GM13976 (cell line): ENCODE data around the gene TCN1.

ENCODE experiments used
- DNase-seq: peaks from one replicate; pipeline ENCODE4 v3.0.0; 2012; ENCODE audit warnings: low spot score
- in situ Hi-C: fragments of 300-500 bp; cut with MboI; formaldehyde crosslinking; loops from one replicate; pipeline ENCODE4 v1.12.0; 2022; ENCODE audit warnings: low sequenced_read_pairs, mixed read lengths, inconsistent platforms; ENCODE audit not compliant: unreplicated experiment
- TF ChIP-seq, protein P1 (sequence below): IDR thresholded peaks from 2 replicates; pipeline ENCODE4 v1.5.1; 2012; ENCODE audit warnings: borderline replicate concordance, mild to moderate bottlenecking; ENCODE audit not compliant: insufficient read depth; ENCODE audit errors: extremely low read depth, missing control alignments, control extremely low read depth

The TCN1 gene

GRCh38 chr11:59847626-59848025 lies 18.7 kb downstream of the TCN1 start:
- in situ Hi-C loops = no loop called here
- DNase-seq = no peak
- TF ChIP-seq, protein P1, sequence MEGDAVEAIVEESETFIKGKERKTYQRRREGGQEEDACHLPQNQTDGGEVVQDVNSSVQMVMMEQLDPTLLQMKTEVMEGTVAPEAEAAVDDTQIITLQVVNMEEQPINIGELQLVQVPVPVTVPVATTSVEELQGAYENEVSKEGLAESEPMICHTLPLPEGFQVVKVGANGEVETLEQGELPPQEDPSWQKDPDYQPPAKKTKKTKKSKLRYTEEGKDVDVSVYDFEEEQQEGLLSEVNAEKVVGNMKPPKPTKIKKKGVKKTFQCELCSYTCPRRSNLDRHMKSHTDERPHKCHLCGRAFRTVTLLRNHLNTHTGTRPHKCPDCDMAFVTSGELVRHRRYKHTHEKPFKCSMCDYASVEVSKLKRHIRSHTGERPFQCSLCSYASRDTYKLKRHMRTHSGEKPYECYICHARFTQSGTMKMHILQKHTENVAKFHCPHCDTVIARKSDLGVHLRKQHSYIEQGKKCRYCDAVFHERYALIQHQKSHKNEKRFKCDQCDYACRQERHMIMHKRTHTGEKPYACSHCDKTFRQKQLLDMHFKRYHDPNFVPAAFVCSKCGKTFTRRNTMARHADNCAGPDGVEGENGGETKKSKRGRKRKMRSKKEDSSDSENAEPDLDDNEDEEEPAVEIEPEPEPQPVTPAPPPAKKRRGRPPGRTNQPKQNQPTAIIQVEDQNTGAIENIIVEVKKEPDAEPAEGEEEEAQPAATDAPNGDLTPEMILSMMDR = no peak

- in situ Hi-C loops = no loop called here
- TF ChIP-seq, protein P1 = no peak
- no peak for DNase-seq
These were observed 19.7 kb downstream of the TCN1 start for GRCh38 chr11:59846556-59846955.

DNA sequence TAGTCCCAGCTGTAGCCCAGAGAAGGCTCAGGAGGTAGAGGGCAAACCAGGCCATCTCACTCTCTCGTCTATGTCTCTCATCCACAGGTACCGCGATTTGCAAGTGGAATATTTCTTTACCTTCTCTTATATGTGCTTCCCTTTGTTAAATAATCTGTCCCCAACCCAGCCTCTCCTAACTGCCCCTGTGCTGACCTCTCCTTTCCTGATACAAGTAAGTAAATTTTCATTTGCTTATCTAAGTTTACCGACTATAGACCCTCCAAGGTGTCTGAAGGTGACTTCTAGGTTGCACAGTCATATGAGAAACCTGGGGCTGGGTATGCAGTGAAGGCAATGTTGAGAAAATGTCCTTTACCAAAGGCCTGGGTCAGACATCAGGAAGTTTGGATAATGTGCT lies 20.9 kb downstream of the TCN1 start, which contains the start of gene CBLIF:
Gene CBLIF (minus strand): TSS at position 101 of the 400 bp plus-strand sequence. CDS start 46 bp downstream, at position 55.
- DNase-seq = no peak
- TF ChIP-seq, protein P1 = no peak
- in situ Hi-C loops = no loop called here

GRCh38 chr11:59842316-59842715 lies 24.0 kb downstream of the TCN1 start:
- in situ Hi-C loops = no loop called here
- no peak for DNase-seq
- TF ChIP-seq, protein P1 = no peak

DNA sequence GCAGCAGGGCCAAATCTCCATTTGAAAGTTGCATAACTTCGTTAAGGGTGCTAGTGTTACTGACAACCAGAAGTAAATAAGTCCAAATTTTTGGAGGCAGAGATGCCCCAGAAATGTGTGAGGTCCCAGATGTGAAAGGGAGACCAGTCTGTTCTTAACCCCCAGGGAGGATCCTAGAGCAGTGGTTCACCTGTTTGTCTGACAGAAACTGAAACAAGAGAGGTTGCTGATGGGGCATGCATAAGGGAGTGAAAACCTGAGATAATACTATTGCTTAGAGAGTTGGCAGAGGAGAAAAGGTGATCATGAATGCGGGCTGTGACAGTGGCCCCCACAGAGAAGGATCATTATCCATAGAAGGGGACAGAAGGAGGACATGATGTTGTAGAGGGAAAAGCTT lies 24.8 kb downstream of the TCN1 start:
- in situ Hi-C loops = no loop called here
- TF ChIP-seq, protein P1 = no peak
- DNase-seq = no peak

DNA sequence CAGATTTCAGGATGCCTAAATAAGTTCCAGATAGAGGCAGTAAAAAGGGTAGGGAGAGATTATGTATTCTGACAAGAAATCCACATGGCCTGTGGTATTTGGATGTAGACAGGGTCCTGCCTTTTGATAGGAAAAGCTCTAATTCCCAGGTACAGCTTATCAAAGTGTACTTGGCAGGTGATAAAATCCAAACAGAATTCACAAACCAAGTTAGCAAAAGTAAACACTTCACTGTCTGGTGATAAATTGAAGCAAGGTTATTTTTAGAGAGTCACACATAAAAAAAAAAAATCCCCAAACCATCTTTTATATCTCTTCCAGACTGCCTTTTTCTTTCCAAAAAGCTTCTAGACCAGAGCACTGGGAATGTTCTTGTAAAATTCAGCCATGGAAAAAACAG lies 26.7 kb downstream of the TCN1 start:
- in situ Hi-C loops = no loop called here
- DNase-seq = no peak
- TF ChIP-seq, protein P1 = no peak

DNA sequence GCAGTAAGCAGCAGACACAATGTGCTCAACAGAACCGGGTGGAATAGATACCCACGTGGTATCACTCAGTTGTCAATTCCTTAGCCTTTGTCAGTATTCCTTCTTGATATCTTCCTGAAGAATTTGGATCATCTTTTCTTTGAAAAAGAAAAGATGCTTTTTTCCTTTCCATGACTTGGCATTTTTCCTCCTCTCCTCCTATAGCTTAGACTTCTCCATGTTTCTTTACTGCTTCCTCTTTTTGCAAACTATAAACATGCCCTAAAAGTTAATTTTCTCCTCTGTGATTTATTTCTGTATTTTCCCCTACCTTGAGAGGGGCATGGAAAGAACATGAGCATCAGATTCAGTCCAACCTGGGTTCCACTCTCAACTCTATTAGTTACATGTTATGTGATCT lies 32.7 kb downstream of the TCN1 start:
- in situ Hi-C loops = no loop called here
- no peak for DNase-seq
- TF ChIP-seq, protein P1 = no peak
